ENCODE measurements around the gene PRMT2.

Gene PRMT2

GRCh38 chr21:46635324-46636180, at the start of gene PRMT2:
Gene PRMT2, plus strand, starts transcription at chr21:46635674. Its CDS starts 1,278 bp downstream, at chr21:46636952.
- intact Hi-C loops (cut with DNase I) = loop anchor here (1.0 kb wide), 1 partner anchor 30 kb away; the partner anchor contains the start of gene S100B
- DNase-seq = peak; percentile 87 to 99 (median 96)

- intact Hi-C loops (cut with DNase I) = no loop called here
- DNase-seq = no peak
These were observed 41.2 kb upstream of the PRMT2 start for GRCh38 chr21:46594276-46594675.

GRCh38 chr21:46596201-46596600, 39.3 kb upstream of the PRMT2 start:
- no peak for DNase-seq

GRCh38 chr21:46597031-46597430, 38.4 kb upstream of the PRMT2 start:
- intact Hi-C loops (cut with DNase I) = no loop called here
- DNase-seq = no peak

More at GRCh38 chr21:46596201-46596600, 39.3 kb upstream of the PRMT2 start:
- intact Hi-C loops (cut with DNase I) = no loop called here

- intact Hi-C loops (cut with DNase I) = no loop called here
These were observed 37.6 kb upstream of the PRMT2 start for GRCh38 chr21:46597896-46598343.

GRCh38 chr21:46598581-46599572, 36.6 kb upstream of the PRMT2 start:
- DNase-seq = peak in 3 of 42 donors; percentile 52 to 69 (median 66)
- intact Hi-C loops (cut with DNase I) = no loop called here

More at GRCh38 chr21:46597896-46598343, 37.6 kb upstream of the PRMT2 start:
- peak in 1 of 42 donors; percentile 17 for DNase-seq

GRCh38 chr21:46600305-46600704, 35.2 kb upstream of the PRMT2 start:
- DNase-seq = peak in 1 of 42 donors; percentile 39
- intact Hi-C loops (cut with DNase I) = no loop called here

GRCh38 chr21:46600978-46601377, 34.5 kb upstream of the PRMT2 start:
- peak in 1 of 42 donors; percentile 47 for DNase-seq
- intact Hi-C loops (cut with DNase I) = no loop called here

GRCh38 chr21:46603228-46603627, 32.2 kb upstream of the PRMT2 start:
- intact Hi-C loops (cut with DNase I) = no loop called here
- DNase-seq = peak in 9 of 42 donors; percentile 23 to 67 (median 47)

- DNase-seq = peak in 1 of 42 donors; percentile 47
- intact Hi-C loops (cut with DNase I) = no loop called here
These were observed 31.0 kb upstream of the PRMT2 start for GRCh38 chr21:46604329-46604974.

GRCh38 chr21:46604975-46605766, 30.3 kb upstream of the PRMT2 start, which contains the start of gene S100B:
Gene S100B, minus strand, starts transcription at chr21:46605082. Its CDS starts 2,667 bp downstream, at chr21:46602415.
- peak; percentile 78 to 97 (median 92) for DNase-seq
- intact Hi-C loops (cut with DNase I) = loop anchor here (1.0 kb wide), 1 partner anchor 30 kb away; the partner anchor contains the start of gene PRMT2

GRCh38 chr21:46605767-46606426, 29.6 kb upstream of the PRMT2 start:
- peak in 25 of 42 donors; percentile 27 to 72 (median 54) for DNase-seq
- intact Hi-C loops (cut with DNase I) = loop anchor here (1.0 kb wide), 1 partner anchor 29 kb away; the partner anchor contains the start of gene PRMT2

GRCh38 chr21:46606427-46606813, 29.1 kb upstream of the PRMT2 start:
- DNase-seq = peak in 1 of 42 donors; percentile 41
- intact Hi-C loops (cut with DNase I) = no loop called here

- DNase-seq = no peak
- intact Hi-C loops (cut with DNase I) = no loop called here
These were observed 27.8 kb upstream of the PRMT2 start for GRCh38 chr21:46607636-46608035.

GRCh38 chr21:46608672-46609111, 26.8 kb upstream of the PRMT2 start:
- no peak for DNase-seq
- intact Hi-C loops (cut with DNase I) = no loop called here

GRCh38 chr21:46610018-46610701, 25.3 kb upstream of the PRMT2 start:
- intact Hi-C loops (cut with DNase I) = no loop called here
- DNase-seq = peak in 1 of 42 donors; percentile 12

Data from head of caudate nucleus (tissue), 42 donors.